Measurements from ENCODE around the gene EFS. TPM values are rescaled to one million over a fixed set of nuclear protein-coding genes. Genes with fewer than 3 reads are reported as not detected.

The EFS gene
- total RNA-seq, 2 experiments from 2014 or later = not detected

DNA sequence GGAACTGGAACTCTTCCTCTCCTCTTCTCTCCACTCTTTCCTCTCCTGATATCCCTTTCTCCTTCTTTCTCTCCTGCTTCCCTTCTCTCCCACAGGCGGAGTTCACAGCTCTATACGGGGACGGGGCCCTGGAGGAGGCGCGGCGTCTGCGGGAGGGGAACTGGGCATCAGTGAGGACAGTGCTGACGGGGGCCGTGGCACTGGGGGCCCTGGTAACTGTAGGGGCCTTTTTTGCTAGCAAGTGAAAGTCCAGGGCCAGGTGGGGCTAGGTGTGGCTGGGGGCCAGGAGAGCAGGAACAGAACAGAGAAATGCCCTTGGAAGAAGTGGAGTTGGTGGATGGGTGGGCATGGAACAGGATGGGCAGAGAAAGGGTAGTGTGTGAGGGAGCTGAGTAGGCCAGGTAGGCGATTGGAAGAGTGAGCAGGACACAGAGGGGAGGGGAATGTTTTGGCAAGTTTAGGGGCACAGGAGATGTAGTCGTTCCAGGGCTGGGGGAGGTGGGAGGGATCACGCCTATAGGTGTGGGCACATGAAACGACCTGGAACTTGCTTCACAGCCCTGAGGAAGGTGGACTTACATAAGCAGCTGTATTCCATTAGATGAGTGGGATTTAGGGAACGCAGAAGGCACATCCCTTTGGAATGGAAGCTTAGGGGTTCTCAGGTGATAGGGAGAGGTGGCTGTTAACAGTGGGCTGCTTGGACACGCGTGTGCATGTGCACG lies 56.1 kb downstream of the EFS start:
- CTCF ChIA-PET = no interaction called here
- intact Hi-C loops (cut with micrococcal nuclease) = loop anchor here (10.0 kb wide), 1 partner anchor 806 kb away; the partner anchor contains the start of genes DCAF11 and NRL
- Mint-ChIP-seq H3K36me3 (ENCODE audit: low read depth) (no peaks in the 10 kb centered on the region), H3K4me3 (no peak overlapping the region), H3K27ac (no peak overlapping the region), H3K4me1 (ENCODE audit: low read depth) (no peaks in the 10 kb centered on the region), H3K9me3 (no peaks in the 10 kb centered on the region), H3K27me3 (ENCODE audit: low read depth) (peaks cover 26% of the 10 kb centered on the region)
- DNase-seq = no peak

DNA sequence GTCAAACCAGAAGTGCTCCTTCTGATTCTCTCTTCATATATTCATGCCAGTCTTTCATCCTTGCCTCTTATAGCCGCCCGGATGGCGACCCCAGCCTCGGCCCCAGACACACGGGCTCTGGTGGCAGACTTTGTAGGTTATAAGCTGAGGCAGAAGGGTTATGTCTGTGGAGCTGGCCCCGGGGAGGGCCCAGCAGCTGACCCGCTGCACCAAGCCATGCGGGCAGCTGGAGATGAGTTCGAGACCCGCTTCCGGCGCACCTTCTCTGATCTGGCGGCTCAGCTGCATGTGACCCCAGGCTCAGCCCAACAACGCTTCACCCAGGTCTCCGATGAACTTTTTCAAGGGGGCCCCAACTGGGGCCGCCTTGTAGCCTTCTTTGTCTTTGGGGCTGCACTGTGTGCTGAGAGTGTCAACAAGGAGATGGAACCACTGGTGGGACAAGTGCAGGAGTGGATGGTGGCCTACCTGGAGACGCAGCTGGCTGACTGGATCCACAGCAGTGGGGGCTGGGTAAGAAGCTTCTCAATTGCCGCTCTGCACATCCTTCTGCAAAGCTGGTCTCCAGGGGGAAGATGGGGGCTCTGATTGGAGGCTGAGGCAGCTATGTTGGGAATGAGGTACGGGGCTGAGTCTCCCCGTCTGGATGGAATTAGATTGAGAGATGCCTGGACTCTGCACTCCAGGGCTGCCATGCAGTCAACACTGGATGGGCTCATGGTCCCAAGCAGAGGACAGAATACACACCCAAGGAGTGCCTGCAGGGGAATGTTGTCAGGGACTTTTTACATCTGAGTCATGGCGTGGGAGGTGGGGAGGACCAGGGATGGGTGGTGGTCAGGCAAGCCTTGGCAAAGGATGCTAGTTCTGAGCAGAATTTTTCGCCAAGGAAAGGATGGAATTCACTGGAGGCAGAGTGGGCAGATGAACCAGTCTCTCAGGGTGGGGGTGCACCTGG lies 57.0 kb downstream of the EFS start:
- H3K9me3 Mint-ChIP-seq = no peaks in the 10 kb centered on the region
- DNase-seq = no peak
- H3K27me3 Mint-ChIP-seq (ENCODE audit: low read depth) = peaks cover 26% of the 10 kb centered on the region
- H3K36me3 Mint-ChIP-seq (ENCODE audit: low read depth) = no peaks in the 10 kb centered on the region
- H3K4me3 Mint-ChIP-seq = no peak overlapping the region
- no peak overlapping the region for H3K27ac Mint-ChIP-seq
- CTCF ChIA-PET = interaction anchor here (1.4 to 1.5 kb wide), 3 partner anchors 13 to 231 kb away, joined by 3 to 5 read pairs (median 4); no protein-coding TSS in a partner anchor
- peaks cover 3% of the 10 kb centered on the region for H3K4me1 Mint-ChIP-seq (ENCODE audit: low read depth)
- intact Hi-C loops (cut with micrococcal nuclease) = loop anchor here (10.0 kb wide), 1 partner anchor 807 kb away; the partner anchor contains the start of genes DCAF11 and NRL

DNA sequence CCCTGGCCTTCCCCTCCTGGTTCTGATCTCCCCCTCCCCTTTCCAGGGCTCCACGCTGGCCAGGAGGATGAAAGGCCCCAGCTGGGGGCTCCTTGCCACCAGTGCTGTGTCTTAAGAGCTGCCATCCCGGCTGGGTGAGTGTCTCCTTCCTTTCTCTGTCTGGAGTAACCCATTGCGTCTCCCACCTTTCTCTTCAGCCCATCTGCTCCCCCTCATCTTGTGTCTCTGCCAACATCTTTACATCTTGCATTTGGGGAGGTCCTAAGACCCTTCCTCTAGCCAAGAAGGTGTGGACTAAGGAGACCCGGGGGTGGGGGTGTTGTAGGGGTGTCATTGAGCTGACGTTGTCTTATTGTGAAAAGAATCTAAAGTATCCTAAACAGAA lies 57.8 kb downstream of the EFS start:
- intact Hi-C loops (cut with micrococcal nuclease) = loop anchor here (10.0 kb wide), 1 partner anchor 808 kb away; the partner anchor contains the start of genes DCAF11 and NRL
- H3K27me3 Mint-ChIP-seq (ENCODE audit: low read depth) = peaks cover 26% of the 10 kb centered on the region
- H3K36me3 Mint-ChIP-seq (ENCODE audit: low read depth) = no peaks in the 10 kb centered on the region

DNA sequence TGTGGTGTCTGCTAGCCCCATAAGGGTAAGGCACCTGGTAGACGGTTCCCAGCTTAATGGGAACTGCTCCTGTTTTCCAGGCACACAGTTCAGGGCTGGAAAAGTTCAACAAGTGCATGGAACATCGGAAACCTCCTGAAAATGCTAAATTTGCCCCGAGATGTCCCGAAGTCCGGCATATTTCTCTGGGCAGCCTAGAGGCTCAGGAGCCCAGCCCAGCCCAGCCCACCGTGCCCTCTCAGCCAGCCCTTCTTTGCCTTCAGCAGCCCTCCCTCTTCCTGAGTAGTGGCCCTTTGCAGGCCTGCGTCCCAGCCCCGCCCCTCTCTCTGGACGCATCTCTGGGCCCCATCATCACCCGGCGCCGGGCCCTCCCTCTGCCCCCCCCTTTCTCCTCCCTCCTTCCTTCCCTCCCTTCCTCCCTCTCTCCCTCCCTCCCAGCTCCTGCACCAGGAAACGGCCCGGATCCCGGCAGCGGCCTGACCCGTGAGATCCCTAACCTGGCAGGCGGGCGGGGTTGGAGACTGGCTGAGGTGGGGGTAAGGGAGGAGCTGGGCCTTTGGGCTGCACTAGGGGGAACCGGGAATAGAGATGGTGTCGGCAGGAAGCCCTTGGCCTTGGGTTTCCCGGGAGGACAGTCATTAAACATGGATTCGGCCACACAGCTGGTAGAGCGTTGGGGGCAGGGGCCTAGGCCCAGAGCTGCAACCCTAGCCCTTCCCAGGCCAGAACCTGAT lies 58.4 kb downstream of the EFS start, which contains the start of gene BCL2L2:
TSS of gene BCL2L2 (plus strand) at position 422 of the 734 bp plus-strand sequence. CDS start 935 bp downstream, outside the sequence.
- Mint-ChIP-seq H3K4me3 (peak within 1 kb of the TSS; percentile 10), H3K4me1 (ENCODE audit: low read depth) (peaks cover 3% of the 10 kb centered on the region), H3K27ac (no peak within 1 kb of the TSS), H3K27me3 (ENCODE audit: low read depth) (peaks cover 26% of the 10 kb centered on the region), H3K9me3 (no peaks in the 10 kb centered on the region), H3K36me3 (ENCODE audit: low read depth) (no peaks in the 10 kb centered on the region)
- CTCF ChIA-PET = interaction anchor here (0.5 to 1.9 kb wide), 7 partner anchors 11 to 230 kb away, joined by 3 to 5 read pairs (median 4); partner anchors contain the start of genes ACIN1 and C14orf119
- peak; percentile 30 for DNase-seq
- intact Hi-C loops (cut with micrococcal nuclease) = loop anchor here (10.0 kb wide), 1 partner anchor 808 kb away; the partner anchor contains the start of genes DCAF11 and NRL

More for the DNA sequence above, 57.8 kb downstream of the EFS start:
- CTCF ChIA-PET = interaction anchor here (1.4 to 1.9 kb wide), 4 partner anchors 12 to 230 kb away, joined by 3 to 5 read pairs (median 4); no protein-coding TSS in a partner anchor
- no peaks in the 10 kb centered on the region for H3K9me3 Mint-ChIP-seq
- no peak for DNase-seq
- H3K27ac Mint-ChIP-seq = no peak overlapping the region
- H3K4me1 Mint-ChIP-seq (ENCODE audit: low read depth) = peaks cover 3% of the 10 kb centered on the region
- peak overlapping the region; percentile 10 for H3K4me3 Mint-ChIP-seq

Small RNA genes lying within 50 kb of the gene (microRNA-seq; reads per million reads assigned to microRNA genes)
- not detected for gene MIR208A (ENCODE audit: borderline microRNAs expressed, borderline replicate concordance)

Other genes starting within 250 kb of the EFS start
- under 1 TPM; 0.37 to 0.43 TPM for gene CEBPE, start 245.9 kb downstream of the EFS start, total RNA-seq
- gene SLC7A8, start 181.5 kb downstream of the EFS start, total RNA-seq = 1 to 10 TPM in 1 of 2 experiments, under 1 TPM in 1; 0.79 to 1.1 TPM
- not detected for gene RNF212B, start 127.2 kb downstream of the EFS start, total RNA-seq
- 1 to 10 TPM; 6.3 to 7.8 TPM for gene HOMEZ, start 79.0 kb downstream of the EFS start, total RNA-seq
- 10 to 100 TPM; 14.7 to 15.8 TPM for gene PPP1R3E, start 62.3 kb downstream of the EFS start, total RNA-seq
- 1 to 10 TPM in 1 of 2 experiments, under 1 TPM in 1; 0.60 to 1.5 TPM for gene BCL2L2, start 58.3 kb downstream of the EFS start, total RNA-seq
- gene PABPN1, start 43.7 kb downstream of the EFS start, total RNA-seq = 100 to 1,000 TPM; 194 to 204 TPM
- 1 to 10 TPM; 3.5 to 4.8 TPM for gene SLC22A17, start 12.3 kb downstream of the EFS start, total RNA-seq
- gene IL25, start 7.6 kb upstream of the EFS start, total RNA-seq = not detected
- not detected for gene CMTM5, start 11.9 kb upstream of the EFS start, total RNA-seq
- gene MYH6, start 43.1 kb upstream of the EFS start, total RNA-seq = not detected
- gene MYH7, start 70.5 kb upstream of the EFS start, total RNA-seq = not detected
- gene NGDN, start 104.5 kb upstream of the EFS start, total RNA-seq = 10 to 100 TPM; 38.9 to 40.8 TPM
- gene ZFHX2, start 186.6 kb upstream of the EFS start, total RNA-seq = under 1 TPM; 0.36 to 0.57 TPM
- gene THTPA, start 191.1 kb upstream of the EFS start, total RNA-seq = 1 to 10 TPM; 6.2 to 6.6 TPM
- gene AP1G2, start 202.6 kb upstream of the EFS start, total RNA-seq = 100 to 1,000 TPM; 205 to 216 TPM
- under 1 TPM in 1 of 2 experiments, not detected in 1; 0.05 TPM for gene JPH4, start 213.6 kb upstream of the EFS start, total RNA-seq

Data from activated naive CD4-positive, alpha-beta T cell treated with anti-CD3 and anti-CD28 coated beads for 36 hours (primary cell).